H1 (cell line): ENCODE data around the gene DDX23. TPM values are rescaled to one million over a fixed set of nuclear protein-coding genes. Genes with fewer than 3 reads are reported as not detected.

Source experiments
- ASH2L ChIP-seq: fragments of 200-600, 300-600 bp; sonication (generic); IDR thresholded peaks from one replicate; pipeline ENCODE4 v1.7.1; 2017; ENCODE audit warnings: low read length
- BACH1 ChIP-seq: IDR thresholded peaks from 2 replicates; pipeline ENCODE4 v1.6.1; 2012; ENCODE audit warnings: low read length, improper control_type of control experiment
- BCL11A ChIP-seq, 2 experiments: IDR thresholded peaks; one replicate each; pipeline ENCODE4 v1.6.1; 2011; ENCODE audit warnings: low read depth in 2 of 2, low read length in 2 of 2, mild to moderate bottlenecking in 2 of 2
- BRCA1 ChIP-seq: IDR thresholded peaks from 2 replicates; pipeline ENCODE4 v1.6.1; 2012; ENCODE audit warnings: low read depth, low read length, improper control_type of control experiment
- CBX5 ChIP-seq: fragments of 300-800, 300-1000 bp; sonication (generic); IDR thresholded peaks from 2 replicates; pipeline ENCODE4 v1.7.1; 2016; ENCODE audit warnings: antibody characterized with exemption, low read length, low read depth
- EP300 ChIP-seq, 2 experiments: IDR thresholded peaks; 1 replicate in 1 of 2; 2 replicates in 1 of 2; pipeline ENCODE4 v1.6.1; 2011 to 2012; ENCODE audit warnings: low read depth in 2 of 2, low read length in 2 of 2, mild to moderate bottlenecking in 2 of 2, borderline replicate concordance in 1 of 2, inconsistent platforms in 1 of 2, moderate library complexity in 1 of 2
- FOSL1 ChIP-seq: IDR thresholded peaks from 2 replicates; pipeline ENCODE4 v1.6.1; 2011; ENCODE audit warnings: mild to moderate bottlenecking, low read depth, low read length, moderate library complexity; ENCODE audit not compliant: insufficient read depth
- KDM4A ChIP-seq: IDR thresholded peaks from one replicate; pipeline ENCODE4 v1.7.1; 2012; ENCODE audit warnings: low read depth, mild to moderate bottlenecking, moderate library complexity, low read length, inconsistent platforms; ENCODE audit not compliant: severe bottlenecking
- KDM5A ChIP-seq: fragments of 200-600 bp; IDR thresholded peaks from 2 replicates; pipeline ENCODE4 v1.7.1; 2012; ENCODE audit warnings: mild to moderate bottlenecking, low read length, inconsistent platforms, mixed read lengths
- MAFK ChIP-seq: IDR thresholded peaks from 2 replicates; pipeline ENCODE4 v1.6.1; 2012; ENCODE audit warnings: low read depth, mild to moderate bottlenecking, improper control_type of control experiment, low read length
- NANOG ChIP-seq: IDR thresholded peaks from 2 replicates; pipeline ENCODE4 v1.6.1; 2011; ENCODE audit warnings: low read length, low read depth, mild to moderate bottlenecking, inconsistent platforms; ENCODE audit not compliant: insufficient read depth, poor library complexity, severe bottlenecking
- RXRA ChIP-seq: IDR thresholded peaks from 2 replicates; pipeline ENCODE4 v1.6.1; 2011; ENCODE audit warnings: low read depth, mild to moderate bottlenecking, low read length, moderate library complexity; ENCODE audit not compliant: insufficient read depth
- SIN3A ChIP-seq, 2 experiments: IDR thresholded peaks in 1 of 2; conservative IDR thresholded peaks in 1 of 2; 2 replicates each; pipeline ENCODE4 v1.6.1; 2011 to 2012; ENCODE audit warnings: low read length in 2 of 2, improper control_type of control experiment in 1 of 2, low read depth in 1 of 2, mild to moderate bottlenecking in 1 of 2
- SIRT6 ChIP-seq: IDR thresholded peaks from one replicate; pipeline ENCODE4 v1.7.1; 2012; ENCODE audit warnings: low read length, inconsistent platforms
- SP2 ChIP-seq: IDR thresholded peaks from 2 replicates; pipeline ENCODE4 v1.6.1; 2012; ENCODE audit warnings: mild to moderate bottlenecking, low read length, inconsistent platforms
- SRF ChIP-seq: IDR thresholded peaks from 2 replicates; pipeline ENCODE4 v1.6.1; 2011; ENCODE audit warnings: mild to moderate bottlenecking, low read depth, low read length, moderate library complexity
- TCF12 ChIP-seq: IDR thresholded peaks from 2 replicates; pipeline ENCODE4 v1.6.1; 2011; ENCODE audit warnings: low read depth, mild to moderate bottlenecking, low read length
- polyA plus RNA-seq, 7 experiments: library from polyadenylated mRNA; depleted of rRNA in 3 of 7; stranded (reverse) in 5 of 7; unstranded in 2 of 7; fragments of >200 nt in 5 of 7; fragments of 200-250 nt in 2 of 7; gene quantifications; 1 replicate in 5 of 7; 2 replicates in 1 of 7; 4 replicates in 1 of 7; pipeline versions ENCODE4 v1.2.1 to v1.2.3, GENCODE V29; 2011 to 2013; ENCODE audit warnings: missing spikeins in 2 of 7, mixed read lengths in 2 of 7
- total RNA-seq: library from RNA; stranded (reverse); fragmentation: NEBNext Ultra II Directional; extraction: Animal tissue kit (Norgen Biotek cat#: 25700); gene quantifications from 2 replicates; pipeline ENCODE4 v1.2.1, GENCODE V29; 2021
- TF ChIP-seq, protein P1 (sequence below): IDR thresholded peaks from 2 replicates; pipeline ENCODE4 v1.6.1; 2012; ENCODE audit warnings: low read length, inconsistent platforms
- TF ChIP-seq, protein P2 (sequence below), 3 experiments: IDR thresholded peaks; 1 replicate in 2 of 3; 2 replicates in 1 of 3; pipeline versions ENCODE4 v1.5.1 to v1.6.1; 2011; ENCODE audit warnings: low read length in 3 of 3, mild to moderate bottlenecking in 3 of 3, inconsistent platforms in 2 of 3, low read depth in 1 of 3, moderate library complexity in 1 of 3; ENCODE audit not compliant: insufficient read depth in 1 of 3; ENCODE audit errors: control extremely low read depth in 1 of 3

The DDX23 gene
- total and polyA plus RNA-seq, 2 of the 8 experiments (the other 6 are each of a cell fraction or from before 2014, with no cell fraction given) = 43.5 to 107 TPM

DNA sequence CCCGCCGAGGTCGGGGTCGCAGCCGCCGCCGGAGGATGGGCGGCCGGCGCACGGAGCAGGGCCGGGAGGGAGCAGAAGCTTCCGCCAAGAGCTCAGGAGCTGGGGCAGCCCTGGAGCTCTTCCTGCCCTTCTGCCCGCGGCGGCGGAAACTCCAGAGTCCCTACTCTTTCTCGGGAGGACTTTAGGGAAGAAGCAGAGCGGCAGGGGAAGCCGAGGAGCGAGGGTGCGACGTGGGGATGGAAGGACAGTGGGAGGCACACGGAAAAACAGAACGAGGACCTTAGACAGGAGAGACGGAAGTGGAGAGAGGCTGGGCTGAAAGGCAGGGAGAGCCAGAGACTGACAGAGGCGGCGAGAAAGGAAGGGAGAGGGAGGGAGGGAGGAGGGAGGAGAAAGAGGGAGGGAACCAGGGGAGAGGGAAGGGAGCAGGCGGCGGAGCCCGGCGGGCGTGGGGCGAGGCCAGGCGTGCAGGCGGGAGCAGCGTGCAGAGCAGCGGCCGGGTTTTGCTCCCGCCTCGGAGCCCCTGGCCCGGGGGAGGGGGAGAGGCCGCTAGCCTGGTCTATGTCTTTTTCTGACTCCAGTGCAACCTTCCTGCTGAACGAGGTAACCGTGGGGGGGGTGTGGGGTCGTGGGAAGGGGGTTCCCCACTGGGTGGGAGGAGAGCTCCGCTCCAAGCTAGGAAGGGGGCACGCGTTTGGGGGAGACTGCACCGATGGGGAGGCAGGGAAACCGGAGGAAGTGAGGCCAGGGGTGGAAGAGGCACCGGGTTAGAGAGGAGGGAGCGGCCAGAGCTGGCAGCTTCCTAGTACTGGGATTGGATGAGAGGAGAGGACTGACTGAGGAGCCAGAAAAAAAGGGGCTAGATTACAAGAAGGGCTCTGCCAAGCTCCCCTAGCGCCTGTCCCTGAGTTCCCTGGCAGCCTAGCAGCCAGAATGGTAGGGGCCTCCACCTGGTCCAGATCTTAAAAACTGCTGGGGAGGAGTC is 36.5 kb downstream of the DDX23 start (continued):
- TF ChIP-seq BACH1 (no peak), BCL11A (IDR thresholded peaks at IDR 0.05; ENCODE audit: low read depth in 2 of 2, low read length in 2 of 2) (no peak), TCF12 (no peak), EP300 (IDR thresholded peaks at IDR 0.05; ENCODE audit: borderline replicate concordance in 1 of 2, low read depth in 2 of 2, low read length in 2 of 2) (no peak), BRCA1 (no peak), KDM5A (no peak), KDM4A (peak; percentile 13), RXRA (no peak), MAFK (no peak), SRF (no peak), NANOG (no peak), CBX5 (no peak), FOSL1 (no peak), SIN3A (conservative IDR thresholded peaks at IDR 0.05 in 1 of 2, IDR thresholded peaks at IDR 0.05 in 1 of 2; ENCODE audit: low read depth in 1 of 2, low read length in 2 of 2) (peak; percentile 6 to 73; a peak in 3 of 4 replicates), ASH2L (peak; percentile 95), SIRT6 (no peak), SP2 (no peak)
- TF ChIP-seq, protein P1, sequence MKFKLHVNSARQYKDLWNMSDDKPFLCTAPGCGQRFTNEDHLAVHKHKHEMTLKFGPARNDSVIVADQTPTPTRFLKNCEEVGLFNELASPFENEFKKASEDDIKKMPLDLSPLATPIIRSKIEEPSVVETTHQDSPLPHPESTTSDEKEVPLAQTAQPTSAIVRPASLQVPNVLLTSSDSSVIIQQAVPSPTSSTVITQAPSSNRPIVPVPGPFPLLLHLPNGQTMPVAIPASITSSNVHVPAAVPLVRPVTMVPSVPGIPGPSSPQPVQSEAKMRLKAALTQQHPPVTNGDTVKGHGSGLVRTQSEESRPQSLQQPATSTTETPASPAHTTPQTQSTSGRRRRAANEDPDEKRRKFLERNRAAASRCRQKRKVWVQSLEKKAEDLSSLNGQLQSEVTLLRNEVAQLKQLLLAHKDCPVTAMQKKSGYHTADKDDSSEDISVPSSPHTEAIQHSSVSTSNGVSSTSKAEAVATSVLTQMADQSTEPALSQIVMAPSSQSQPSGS = no peak
- TF ChIP-seq, protein P2, sequence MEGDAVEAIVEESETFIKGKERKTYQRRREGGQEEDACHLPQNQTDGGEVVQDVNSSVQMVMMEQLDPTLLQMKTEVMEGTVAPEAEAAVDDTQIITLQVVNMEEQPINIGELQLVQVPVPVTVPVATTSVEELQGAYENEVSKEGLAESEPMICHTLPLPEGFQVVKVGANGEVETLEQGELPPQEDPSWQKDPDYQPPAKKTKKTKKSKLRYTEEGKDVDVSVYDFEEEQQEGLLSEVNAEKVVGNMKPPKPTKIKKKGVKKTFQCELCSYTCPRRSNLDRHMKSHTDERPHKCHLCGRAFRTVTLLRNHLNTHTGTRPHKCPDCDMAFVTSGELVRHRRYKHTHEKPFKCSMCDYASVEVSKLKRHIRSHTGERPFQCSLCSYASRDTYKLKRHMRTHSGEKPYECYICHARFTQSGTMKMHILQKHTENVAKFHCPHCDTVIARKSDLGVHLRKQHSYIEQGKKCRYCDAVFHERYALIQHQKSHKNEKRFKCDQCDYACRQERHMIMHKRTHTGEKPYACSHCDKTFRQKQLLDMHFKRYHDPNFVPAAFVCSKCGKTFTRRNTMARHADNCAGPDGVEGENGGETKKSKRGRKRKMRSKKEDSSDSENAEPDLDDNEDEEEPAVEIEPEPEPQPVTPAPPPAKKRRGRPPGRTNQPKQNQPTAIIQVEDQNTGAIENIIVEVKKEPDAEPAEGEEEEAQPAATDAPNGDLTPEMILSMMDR (IDR thresholded peaks at IDR 0.05; ENCODE audit: control extremely low read depth in 1 of 3, insufficient read depth in 1 of 3, low read depth in 1 of 3, low read length in 3 of 3) = no peak
